Testis (tissue), 3 donors: ENCODE measurements around the gene MLANA. TPM values are rescaled to one million over a fixed set of nuclear protein-coding genes. Genes with fewer than 3 reads are reported as not detected.
"Not testable (repeated sequence)": the region's sequence is repeated elsewhere in the genome, so short reads cannot be mapped to it uniquely, and the experiment has no call there.

Source experiments
- DNase-seq: peaks from one replicate; pipeline ENCODE4 v3.0.0-alpha.2; 2019
- H3K27ac ChIP-seq, 2 donors: fragments of 200-600 bp; sonication (generic); one replicate each; pipeline ENCODE4 v1.5.1; 2019
- H3K27me3 ChIP-seq: fragments of 200-600 bp; sonication (generic); one replicate; pipeline ENCODE4 v1.5.1; 2019
- H3K36me3 ChIP-seq: fragments of 200-600 bp; sonication (generic); one replicate; pipeline ENCODE4 v1.5.1; 2017; ENCODE audit warnings: low read depth; ENCODE audit errors: missing control alignments
- H3K4me1 ChIP-seq: fragments of 200-600 bp; sonication (generic); one replicate; pipeline ENCODE4 v1.5.1; 2019
- H3K4me3 ChIP-seq, 2 donors: fragments of 200-600 bp; sonication (generic); one replicate each; pipeline ENCODE4 v1.5.1; 2017 to 2019
- H3K9me3 ChIP-seq: fragments of 200-600 bp; sonication (generic); one replicate; pipeline ENCODE4 v1.5.1; 2017
- POLR2A ChIP-seq: fragments of 450-650 bp; IDR thresholded peaks from one replicate; pipeline ENCODE4 v1.6.1; 2017; ENCODE audit warnings: antibody characterized with exemption, mild to moderate bottlenecking, moderate library complexity
- WGBS, 2 donors: methylation state at CpG; one replicate each; pipeline ENCODE4 v1.1.5; 2018; 5-methylcytosine and 5-hydroxymethylcytosine counted together
- intact Hi-C: fragments of 100-400 bp; cut with DNase I; formaldehyde crosslinking; loops from one replicate; pipeline ENCODE4 v1.15.1; 2023; ENCODE audit warnings: low total_unique reads
- polyA plus RNA-seq: library from polyadenylated mRNA; stranded (reverse); fragments of 350-450 nt; fragmentation: Illumina TruSeq; extraction: RNeasy Lipid Tissue Mini Kit (QIAGEN cat#74804); gene quantifications from one replicate; pipeline ENCODE4 v1.2.3, GENCODE V29; 2014; ENCODE audit warnings: low read depth, low replicate concordance; ENCODE audit not compliant: insufficient read depth
- total RNA-seq, 2 donors: library from RNA; depleted of rRNA; stranded (reverse); fragments of >200 nt; gene quantifications; one replicate each; pipeline ENCODE4 v1.2.3, GENCODE V29; 2016
- TF ChIP-seq, protein P1 (sequence below), 3 experiments: fragments of 450-650 bp in 2 of 3; fragments of 200-600 bp in 1 of 3; sonication (generic) in 1 of 3; IDR thresholded peaks; one replicate each; pipeline ENCODE4 v1.5.1; 2016 to 2019; ENCODE audit warnings: antibody characterized with exemption in 3 of 3, mild to moderate bottlenecking in 2 of 3, moderate library complexity in 1 of 3

Gene MLANA
- total and polyA plus RNA-seq, 3 donors from 2014 or later, result not detected

DNA sequence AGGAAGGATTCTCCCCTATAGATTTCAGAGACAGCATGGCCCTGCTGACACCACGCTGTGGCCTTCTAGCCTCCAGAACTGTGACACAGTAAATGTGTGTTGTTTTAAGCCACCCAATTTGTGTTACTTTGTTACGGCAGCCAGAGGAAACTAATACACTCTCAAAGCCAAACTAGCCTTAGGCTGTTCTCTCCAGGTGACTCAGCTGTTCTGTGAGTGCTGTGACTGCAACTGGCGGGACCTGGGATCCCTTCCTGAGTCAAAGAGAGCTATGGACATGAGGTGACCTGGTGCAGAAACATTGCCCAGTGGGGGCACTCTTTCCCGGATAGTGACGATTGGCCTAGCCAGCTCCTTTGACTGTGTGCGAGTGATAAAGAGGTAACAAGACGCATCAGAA is 14.0 kb upstream of the MLANA start:
- H3K27ac ChIP-seq, result no peak overlapping the region
- WGBS, 2 donors, result 89 to 94% methylated on average over 7 of the region's 7 CpGs
- no peaks in the 10 kb centered on the region for H3K9me3 ChIP-seq
- no peaks in the 10 kb centered on the region for H3K36me3 ChIP-seq
- no peaks in the 10 kb centered on the region for H3K27me3 ChIP-seq
- no peak for DNase-seq
- no peak overlapping the region for H3K4me3 ChIP-seq
- intact Hi-C loops, result no loop called here
- no peaks in the 10 kb centered on the region for H3K4me1 ChIP-seq
- TF ChIP-seq, protein P1, sequence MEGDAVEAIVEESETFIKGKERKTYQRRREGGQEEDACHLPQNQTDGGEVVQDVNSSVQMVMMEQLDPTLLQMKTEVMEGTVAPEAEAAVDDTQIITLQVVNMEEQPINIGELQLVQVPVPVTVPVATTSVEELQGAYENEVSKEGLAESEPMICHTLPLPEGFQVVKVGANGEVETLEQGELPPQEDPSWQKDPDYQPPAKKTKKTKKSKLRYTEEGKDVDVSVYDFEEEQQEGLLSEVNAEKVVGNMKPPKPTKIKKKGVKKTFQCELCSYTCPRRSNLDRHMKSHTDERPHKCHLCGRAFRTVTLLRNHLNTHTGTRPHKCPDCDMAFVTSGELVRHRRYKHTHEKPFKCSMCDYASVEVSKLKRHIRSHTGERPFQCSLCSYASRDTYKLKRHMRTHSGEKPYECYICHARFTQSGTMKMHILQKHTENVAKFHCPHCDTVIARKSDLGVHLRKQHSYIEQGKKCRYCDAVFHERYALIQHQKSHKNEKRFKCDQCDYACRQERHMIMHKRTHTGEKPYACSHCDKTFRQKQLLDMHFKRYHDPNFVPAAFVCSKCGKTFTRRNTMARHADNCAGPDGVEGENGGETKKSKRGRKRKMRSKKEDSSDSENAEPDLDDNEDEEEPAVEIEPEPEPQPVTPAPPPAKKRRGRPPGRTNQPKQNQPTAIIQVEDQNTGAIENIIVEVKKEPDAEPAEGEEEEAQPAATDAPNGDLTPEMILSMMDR (IDR thresholded peaks at IDR 0.05), result no peak
- no peak for TF ChIP-seq POLR2A

- no peak for DNase-seq
- TF ChIP-seq, protein P1 (IDR thresholded peaks at IDR 0.05), result no peak
- intact Hi-C loops, result loop anchor here (10.0 kb wide), 1 partner anchor 175 kb away; no protein-coding TSS in a partner anchor
- Histone ChIP-seq H3K4me3 (no peak overlapping the region), H3K4me1 (no peaks in the 10 kb centered on the region), H3K9me3 (no peaks in the 10 kb centered on the region), H3K36me3 (no peaks in the 10 kb centered on the region), H3K27ac (no peak overlapping the region), H3K27me3 (no peaks in the 10 kb centered on the region)
- 76 to 88% methylated on average over 10 of the region's 10 CpGs for WGBS, 2 donors
Measured at GRCh38 chr9:5879419-5880181, 11.1 kb upstream of the MLANA start.

DNA sequence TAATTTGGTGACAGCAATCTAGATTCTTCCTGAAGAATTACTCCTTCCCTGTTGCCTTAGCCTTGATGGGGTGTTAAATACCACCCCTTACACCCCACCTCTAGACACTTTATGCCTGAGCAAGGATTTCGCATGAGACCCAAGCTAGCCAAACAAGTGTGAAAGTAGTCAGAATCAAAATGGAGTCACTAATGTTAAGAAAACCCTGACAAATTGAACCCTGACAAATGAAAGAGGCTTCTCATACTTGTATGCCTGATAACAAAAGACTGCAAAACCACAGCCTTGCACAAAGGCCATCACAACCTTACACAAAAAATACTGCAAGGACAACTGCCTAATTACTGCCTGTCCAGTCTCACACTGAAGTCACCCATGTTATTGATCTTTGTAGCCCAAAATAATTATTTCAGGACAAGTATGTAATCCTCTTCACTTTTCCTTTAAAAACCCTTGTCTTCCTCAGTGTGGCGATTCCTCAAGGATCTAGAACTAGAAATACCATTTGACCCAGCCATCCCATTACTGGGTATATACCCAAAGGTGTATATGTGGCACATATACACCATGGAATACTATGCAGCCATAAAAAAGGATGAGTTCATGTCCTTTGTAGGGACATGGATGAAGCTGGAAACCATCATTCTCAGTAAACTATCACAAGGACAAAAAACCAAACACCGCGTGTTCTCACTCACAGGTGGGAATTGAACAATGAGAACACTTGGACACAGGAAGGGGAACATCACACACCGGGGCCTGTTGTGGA is 8.3 kb upstream of the MLANA start:
- intact Hi-C loops, result loop anchor here (10.0 kb wide), 1 partner anchor 172 kb away; no protein-coding TSS in a partner anchor
- DNase-seq, H3K27ac ChIP-seq, H3K4me3 ChIP-seq, H3K36me3 ChIP-seq, H3K4me1 ChIP-seq, H3K9me3 ChIP-seq, H3K27me3 ChIP-seq: not testable (repeated sequence)
- WGBS, 2 donors, result 94 to 99% methylated on average over 5 of the region's 5 CpGs

- no peak for TF ChIP-seq POLR2A
- TF ChIP-seq, protein P1 (IDR thresholded peaks at IDR 0.05), result no peak
- no peaks in the 10 kb centered on the region for H3K36me3 ChIP-seq
- no peak for DNase-seq
- H3K4me1 ChIP-seq, result no peaks in the 10 kb centered on the region
- H3K27me3 ChIP-seq, result no peaks in the 10 kb centered on the region
- intact Hi-C loops, result loop anchor here (10.0 kb wide), 1 partner anchor 171 kb away; no protein-coding TSS in a partner anchor
- no peak overlapping the region for H3K27ac ChIP-seq
- H3K9me3 ChIP-seq, result no peaks in the 10 kb centered on the region
- H3K4me3 ChIP-seq, result no peak overlapping the region
- WGBS, 2 donors, result 85 to 92% methylated on average over 8 of the region's 9 CpGs
Measured at GRCh38 chr9:5884191-5884590, 6.5 kb upstream of the MLANA start.

- H3K27ac ChIP-seq, result no peak overlapping the region
- WGBS, 2 donors, result 63 to 86% methylated on average over 5 to 8 of the region's 8 CpGs
Measured at GRCh38 chr9:5886114-5886939, 4.4 kb upstream of the MLANA start.

More at GRCh38 chr9:5886114-5886939, 4.4 kb upstream of the MLANA start:
- Histone ChIP-seq H3K4me1 (no peaks in the 10 kb centered on the region), H3K4me3 (no peak overlapping the region), H3K9me3 (no peaks in the 10 kb centered on the region), H3K27me3 (no peaks in the 10 kb centered on the region), H3K36me3 (no peaks in the 10 kb centered on the region)
- peak; percentile 90 for DNase-seq
- TF ChIP-seq, protein P1 (IDR thresholded peaks at IDR 0.05), result peak; percentile 51 to 86 (median 78)
- TF ChIP-seq POLR2A, result no peak
- intact Hi-C loops, result loop anchor here (10.0 kb wide), 1 partner anchor 168 kb away; no protein-coding TSS in a partner anchor
